Measurements from ENCODE around the gene YTHDC1.

- no peak for TF ChIP-seq ZNF10 (tag by site-specific recombination; IDR thresholded peaks at IDR 0.05)
- no peak for TF ChIP-seq ZNF555 (tag by site-specific recombination; conservative IDR thresholded peaks at IDR 0.05)
- no peak for TF ChIP-seq CTCF (tag by site-specific recombination; IDR thresholded peaks at IDR 0.05)
- no peak for TF ChIP-seq PRDM1 (tag by site-specific recombination; IDR thresholded peaks at IDR 0.05)
Measured at GRCh38 chr4:68390205-68390935, 40.5 kb upstream of the YTHDC1 start.
